KOPT-K1 (cell line): ENCODE results near the gene ZIC2.

ENCODE experiments used
- H3K27ac ChIP-seq: fragments of 200-600 bp; sonication (generic); 2 replicates; pipeline ENCODE4 v1.5.1; 2016; ENCODE audit warnings: antibody characterized with exemption, mild to moderate bottlenecking, low read depth, low read length; ENCODE audit not compliant: poor library complexity, severe bottlenecking
- H3K36me3 ChIP-seq: fragments of 200-600 bp; sonication (generic); 2 replicates; pipeline ENCODE4 v1.5.1; 2017; ENCODE audit warnings: antibody characterized with exemption, mild to moderate bottlenecking, low read length, moderate library complexity; ENCODE audit not compliant: insufficient read depth
- H3K9me3 ChIP-seq: fragments of 200-600 bp; sonication (generic); 2 replicates; pipeline ENCODE4 v1.5.1; 2017; ENCODE audit warnings: antibody characterized with exemption, low read length, mild to moderate bottlenecking; ENCODE audit not compliant: insufficient read depth, poor library complexity, severe bottlenecking

The ZIC2 gene

DNA sequence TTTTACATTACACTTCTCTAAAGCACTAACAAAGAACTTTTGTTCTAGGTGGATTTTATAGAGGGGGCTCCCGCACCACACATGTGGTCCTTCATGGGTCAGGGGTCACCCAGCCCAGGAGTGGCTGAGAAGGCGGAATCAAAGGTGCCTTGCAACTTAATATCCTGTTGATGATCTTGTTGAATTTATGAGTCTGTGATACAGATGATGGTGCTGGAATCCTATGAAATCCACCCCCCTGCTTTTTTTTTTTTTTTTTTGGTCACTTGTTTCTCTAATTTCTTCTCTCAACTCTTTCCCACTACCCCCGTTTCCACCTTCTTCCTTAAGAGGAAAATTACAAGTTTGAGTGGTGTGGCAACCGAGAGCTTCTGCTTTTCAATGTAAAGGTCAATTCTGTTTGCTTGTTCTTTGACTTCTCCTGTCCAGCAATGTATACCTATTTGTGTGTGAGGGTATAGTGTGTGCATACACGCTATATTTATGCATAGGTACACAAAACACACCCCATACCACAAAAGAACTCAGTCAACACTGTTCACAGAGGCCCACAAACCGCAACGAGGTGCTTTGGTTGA, 4.2 kb upstream of the ZIC2 start:
- Histone ChIP-seq H3K27ac (no peak overlapping the region), H3K36me3 (no peaks in the 10 kb centered on the region), H3K9me3 (peaks cover 2% of the 10 kb centered on the region)

DNA sequence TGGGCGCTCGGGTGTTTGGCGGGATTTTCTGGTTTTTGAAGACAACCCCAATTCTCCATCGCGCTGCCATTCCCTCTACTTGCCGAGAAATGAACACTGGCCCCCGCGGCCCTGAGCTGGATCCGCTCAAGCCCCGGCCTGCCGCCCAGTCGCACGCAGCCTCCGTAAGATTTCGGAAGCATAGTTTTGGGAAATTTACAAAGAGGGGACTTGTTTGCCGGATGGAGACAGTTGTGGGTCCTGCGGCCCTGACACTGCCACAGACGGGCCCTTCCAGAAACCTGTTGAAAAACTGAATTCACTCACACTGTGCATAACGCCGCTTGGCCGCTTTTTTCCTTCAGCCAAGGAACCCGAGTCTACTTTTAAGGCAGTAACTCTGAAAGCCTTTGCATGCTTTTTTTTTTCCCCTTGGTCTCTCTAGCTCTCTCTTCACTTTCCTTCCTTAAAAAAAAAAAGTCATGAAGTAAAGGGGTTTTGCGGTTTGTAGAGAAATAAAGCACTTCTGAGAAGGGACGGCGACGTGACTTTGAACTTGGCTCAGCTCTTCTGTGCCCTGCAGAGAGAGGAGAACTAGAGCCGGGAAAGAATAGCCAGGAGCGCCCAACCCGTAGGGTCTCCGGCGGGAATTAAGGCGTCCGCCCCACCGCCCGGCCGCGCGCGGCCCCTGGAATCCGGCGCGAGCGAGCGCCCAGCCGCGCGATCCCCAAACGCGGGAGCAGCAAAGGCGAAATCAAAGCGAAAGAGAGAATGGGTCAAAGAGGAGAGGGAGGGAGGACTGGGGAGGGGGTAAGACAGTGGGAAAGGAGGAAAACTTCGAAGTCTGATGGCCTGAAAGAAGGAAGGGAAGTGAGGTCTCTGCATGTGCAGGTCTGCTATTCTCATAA, 3.4 kb upstream of the ZIC2 start:
- no peak overlapping the region for H3K27ac ChIP-seq
- no peaks in the 10 kb centered on the region for H3K36me3 ChIP-seq
- H3K9me3 ChIP-seq, result peaks cover 9% of the 10 kb centered on the region

DNA sequence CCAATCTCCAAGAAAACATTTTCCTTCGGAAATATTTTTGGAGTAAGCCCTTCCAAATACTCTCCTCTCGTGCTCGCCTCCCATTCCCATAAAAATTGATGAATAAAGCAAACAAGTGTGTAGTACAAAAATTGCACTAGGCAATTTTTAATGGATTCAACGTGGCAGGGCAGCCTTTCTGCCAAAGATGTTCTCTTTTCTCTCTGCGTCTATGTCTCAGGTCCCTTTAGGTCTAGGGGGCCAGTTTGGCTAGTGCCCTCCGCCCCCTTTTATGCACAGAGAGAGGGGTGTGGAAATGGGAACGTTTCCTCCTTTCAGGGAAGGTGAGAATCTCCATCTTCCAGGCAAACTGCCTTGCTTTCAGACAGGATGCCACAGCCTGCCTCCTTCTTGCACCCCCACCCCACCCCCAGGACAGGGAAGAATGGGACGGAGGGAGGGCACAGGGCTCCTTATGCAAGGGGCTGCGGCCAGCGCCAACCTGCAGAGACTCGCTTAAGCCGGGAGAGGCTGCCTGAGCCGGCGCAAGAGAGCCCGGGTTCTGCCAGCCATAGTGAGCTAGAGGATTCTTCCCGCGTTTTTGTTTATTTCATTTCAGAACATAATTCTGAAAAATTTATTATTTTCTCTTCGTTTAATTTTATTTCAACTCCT, 2.7 kb upstream of the ZIC2 start:
- Histone ChIP-seq H3K27ac (no peak overlapping the region), H3K36me3 (no peaks in the 10 kb centered on the region), H3K9me3 (peaks cover 11% of the 10 kb centered on the region)

DNA sequence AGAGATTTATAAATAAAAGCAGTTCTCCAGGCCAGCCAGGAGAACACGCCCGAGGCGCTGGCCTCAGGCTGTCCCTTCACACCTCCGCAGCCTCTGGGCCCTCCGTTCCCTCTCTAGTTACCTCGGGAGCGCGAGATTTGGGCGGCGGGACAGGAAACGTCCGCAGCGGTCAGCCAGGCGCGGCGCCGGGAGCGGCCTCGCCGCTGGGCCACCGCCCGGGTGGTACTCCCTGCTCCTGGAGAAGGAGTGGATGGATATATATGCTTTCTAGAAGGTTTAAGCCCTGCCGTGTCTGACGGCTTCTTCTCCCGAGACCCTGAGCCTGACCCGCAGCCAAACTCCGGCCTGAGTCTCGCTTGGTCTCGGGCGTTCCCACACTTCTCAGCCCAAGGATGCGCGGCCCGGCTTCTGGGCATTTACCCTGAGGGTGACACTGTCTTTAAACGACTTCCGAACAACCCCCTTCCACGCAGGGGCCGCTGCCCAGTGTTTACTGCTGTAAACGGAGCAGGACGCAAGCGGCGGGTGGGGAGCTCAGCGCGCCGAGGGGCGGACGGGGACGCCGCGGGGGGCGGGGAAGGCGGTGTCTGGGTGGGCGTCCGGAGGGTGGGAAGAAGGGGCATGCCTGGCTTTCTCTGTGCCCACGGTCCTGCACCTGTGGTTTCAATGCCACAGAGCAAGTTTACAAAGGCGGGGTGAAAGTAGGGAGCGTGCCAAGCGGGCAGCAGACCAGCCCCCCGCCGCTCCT, 2.0 kb upstream of the ZIC2 start:
- Histone ChIP-seq H3K27ac (no peak overlapping the region), H3K9me3 (peaks cover 11% of the 10 kb centered on the region), H3K36me3 (no peaks in the 10 kb centered on the region)

DNA sequence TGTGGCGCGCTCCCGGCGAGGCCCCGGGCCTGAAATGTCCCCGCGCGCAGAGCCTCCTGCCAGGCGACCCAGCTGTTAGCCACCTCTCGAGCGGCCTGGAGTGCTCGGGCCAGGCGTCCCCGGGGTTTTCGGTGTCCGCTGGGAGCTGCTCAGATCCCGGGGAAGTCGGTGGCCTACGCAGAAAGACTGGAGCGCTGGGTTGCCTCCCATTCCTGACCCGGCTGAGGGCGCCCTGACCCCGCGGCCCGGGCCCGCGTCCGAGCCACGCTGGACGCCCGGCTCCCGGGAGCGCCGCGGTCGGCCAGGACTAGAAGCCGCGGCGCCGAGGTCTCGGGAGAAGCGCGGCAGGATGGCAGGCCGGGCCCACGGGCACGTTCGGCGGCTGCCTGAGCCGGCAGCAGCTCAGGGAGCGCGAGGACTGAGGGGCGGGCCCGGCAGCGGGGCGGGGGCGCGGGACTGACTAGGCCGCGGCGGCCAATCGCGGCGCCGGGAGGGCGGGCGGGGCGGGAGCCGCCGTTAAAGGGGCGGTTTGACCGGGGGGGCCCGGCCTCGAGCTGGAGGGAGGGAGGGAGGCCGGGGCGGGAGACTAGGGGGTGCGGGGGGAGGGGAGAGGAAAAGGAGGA, 1.3 kb upstream of the ZIC2 start:
- H3K9me3 ChIP-seq, result peaks cover 11% of the 10 kb centered on the region
- no peaks in the 10 kb centered on the region for H3K36me3 ChIP-seq
- H3K27ac ChIP-seq, result peak overlapping the region; percentile 13

DNA sequence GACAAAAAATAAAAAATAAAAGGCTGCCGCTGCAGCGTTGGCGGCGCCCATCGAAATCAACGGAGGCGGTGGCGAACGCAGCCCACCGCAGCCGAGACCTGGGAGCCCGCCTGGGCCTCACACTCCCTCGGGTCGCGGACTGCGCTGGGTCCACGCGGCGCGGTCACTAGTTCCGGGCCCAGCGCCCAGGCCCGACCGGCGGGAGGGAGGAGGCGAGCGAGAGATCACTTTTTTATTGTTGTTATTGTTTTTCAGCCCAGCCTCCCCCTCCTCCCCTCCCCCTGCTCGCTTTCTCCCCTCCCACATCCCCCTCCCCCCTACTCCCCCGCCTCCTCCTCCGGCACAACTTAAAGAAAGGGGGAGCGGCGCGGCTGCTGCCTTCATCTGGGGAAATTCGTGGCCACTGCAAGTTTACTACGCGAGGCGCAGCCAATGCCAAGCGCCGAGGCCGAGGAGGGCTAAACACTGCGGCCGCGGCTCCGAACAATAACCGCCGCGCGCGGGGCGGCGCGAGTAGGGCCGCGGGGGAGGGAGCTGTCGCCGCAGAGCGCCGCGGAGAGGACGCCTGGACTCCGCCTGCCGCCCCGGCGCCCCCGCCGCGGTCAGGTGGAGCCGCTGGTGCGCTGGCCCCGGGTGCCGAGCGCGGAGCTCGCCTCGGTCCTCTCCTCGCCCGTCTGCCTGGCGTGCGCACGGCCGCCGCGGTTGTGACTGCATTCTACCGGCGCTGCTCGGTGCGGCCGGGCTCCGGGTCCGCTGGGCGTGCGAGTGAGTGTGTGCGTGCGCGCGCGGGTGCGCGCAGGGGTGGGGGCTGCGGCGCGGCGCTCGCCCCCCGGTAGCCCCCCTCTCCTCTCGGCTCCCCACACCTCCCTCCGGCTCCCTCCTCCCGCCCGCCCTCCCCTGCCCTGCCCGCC, 505 bp upstream of the ZIC2 start:
- no peaks in the 10 kb centered on the region for H3K36me3 ChIP-seq
- peaks cover 11% of the 10 kb centered on the region for H3K9me3 ChIP-seq
- H3K27ac ChIP-seq, result peak overlapping the region; percentile 67

DNA sequence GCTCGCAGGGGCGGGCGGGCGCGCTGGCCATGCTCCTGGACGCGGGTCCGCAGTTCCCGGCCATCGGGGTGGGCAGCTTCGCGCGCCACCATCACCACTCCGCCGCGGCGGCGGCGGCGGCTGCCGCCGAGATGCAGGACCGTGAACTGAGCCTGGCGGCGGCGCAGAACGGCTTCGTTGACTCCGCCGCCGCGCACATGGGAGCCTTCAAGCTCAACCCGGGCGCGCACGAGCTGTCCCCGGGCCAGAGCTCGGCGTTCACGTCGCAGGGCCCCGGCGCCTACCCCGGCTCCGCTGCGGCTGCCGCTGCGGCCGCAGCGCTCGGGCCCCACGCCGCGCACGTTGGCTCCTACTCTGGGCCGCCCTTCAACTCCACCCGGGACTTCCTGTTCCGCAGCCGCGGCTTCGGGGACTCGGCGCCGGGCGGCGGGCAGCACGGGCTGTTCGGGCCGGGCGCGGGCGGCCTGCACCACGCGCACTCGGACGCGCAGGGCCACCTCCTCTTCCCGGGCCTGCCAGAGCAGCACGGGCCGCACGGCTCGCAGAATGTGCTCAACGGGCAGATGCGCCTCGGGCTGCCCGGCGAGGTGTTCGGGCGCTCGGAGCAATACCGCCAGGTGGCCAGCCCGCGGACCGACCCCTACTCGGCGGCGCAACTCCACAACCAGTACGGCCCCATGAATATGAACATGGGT, 599 bp downstream of the ZIC2 start:
- Histone ChIP-seq H3K27ac (no peak overlapping the region), H3K36me3 (no peaks in the 10 kb centered on the region), H3K9me3 (peaks cover 11% of the 10 kb centered on the region)

DNA sequence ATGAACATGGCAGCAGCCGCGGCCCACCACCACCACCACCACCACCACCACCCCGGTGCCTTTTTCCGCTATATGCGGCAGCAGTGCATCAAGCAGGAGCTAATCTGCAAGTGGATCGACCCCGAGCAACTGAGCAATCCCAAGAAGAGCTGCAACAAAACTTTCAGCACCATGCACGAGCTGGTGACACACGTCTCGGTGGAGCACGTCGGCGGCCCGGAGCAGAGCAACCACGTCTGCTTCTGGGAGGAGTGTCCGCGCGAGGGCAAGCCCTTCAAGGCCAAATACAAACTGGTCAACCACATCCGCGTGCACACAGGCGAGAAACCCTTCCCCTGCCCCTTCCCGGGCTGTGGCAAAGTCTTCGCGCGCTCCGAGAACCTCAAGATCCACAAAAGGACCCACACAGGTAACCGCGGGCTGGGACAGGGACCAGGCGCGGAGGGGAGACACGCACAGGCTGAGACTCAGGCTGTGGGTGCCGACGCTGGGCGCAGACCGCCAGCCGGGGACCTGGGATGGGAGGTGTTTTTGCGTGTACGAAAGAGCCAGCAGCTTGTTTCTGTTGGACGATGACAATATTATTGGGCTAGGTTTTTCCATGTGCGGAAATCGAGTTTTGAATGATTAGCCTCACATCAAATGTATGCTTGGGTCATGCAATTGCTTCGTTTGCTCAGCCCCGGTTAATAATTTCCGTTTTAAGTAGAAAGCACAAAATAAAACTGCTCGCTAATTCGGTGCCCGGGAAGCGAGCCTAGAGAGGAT, 1.3 kb downstream of the ZIC2 start:
- Histone ChIP-seq H3K36me3 (no peaks in the 10 kb centered on the region), H3K27ac (no peak overlapping the region), H3K9me3 (peaks cover 11% of the 10 kb centered on the region)

DNA sequence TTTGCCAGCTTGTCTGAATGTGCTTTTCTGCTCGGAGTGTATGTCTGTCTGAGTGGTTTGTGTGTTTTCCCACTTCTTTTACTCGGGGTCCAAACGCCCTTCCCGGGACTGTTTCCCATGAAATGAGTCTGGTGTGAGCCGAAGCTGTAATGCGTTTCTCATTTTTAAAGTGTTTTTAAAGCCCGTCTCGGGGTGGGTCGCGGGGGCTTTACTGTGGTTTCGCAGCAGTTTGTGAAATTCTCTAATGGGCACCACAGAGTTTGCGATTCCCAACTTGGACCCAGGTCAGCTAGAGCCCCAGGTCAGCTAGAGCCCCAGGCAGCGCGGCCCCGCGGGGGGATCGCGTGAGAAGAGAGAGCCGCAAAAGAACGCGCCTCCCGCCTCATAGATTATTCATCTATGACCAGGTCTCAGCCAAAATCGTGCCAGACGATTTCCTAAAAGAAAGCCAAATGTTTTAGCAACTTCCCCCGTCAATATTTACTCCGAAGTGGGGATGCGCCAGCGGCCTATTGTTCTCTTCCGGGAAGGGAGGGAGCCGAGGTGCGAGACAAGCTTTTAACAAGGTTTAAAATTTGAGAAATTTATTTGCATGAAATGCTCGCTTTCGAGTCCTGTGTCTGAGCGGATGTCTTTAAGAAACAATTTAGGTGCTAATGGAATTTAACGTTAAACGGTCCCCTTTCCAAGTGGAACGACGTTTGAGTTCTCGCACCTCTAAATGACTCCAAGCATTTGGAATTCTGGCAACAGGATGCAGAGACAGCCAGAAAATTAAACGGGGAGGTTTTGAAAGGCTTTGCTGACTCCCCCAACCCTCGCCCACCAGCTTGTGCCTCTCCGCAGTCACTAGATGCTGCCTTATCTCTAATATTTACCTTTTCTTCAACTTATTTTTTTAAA, 2.2 kb downstream of the ZIC2 start:
- Histone ChIP-seq H3K9me3 (peaks cover 11% of the 10 kb centered on the region), H3K27ac (no peak overlapping the region), H3K36me3 (no peaks in the 10 kb centered on the region)

DNA sequence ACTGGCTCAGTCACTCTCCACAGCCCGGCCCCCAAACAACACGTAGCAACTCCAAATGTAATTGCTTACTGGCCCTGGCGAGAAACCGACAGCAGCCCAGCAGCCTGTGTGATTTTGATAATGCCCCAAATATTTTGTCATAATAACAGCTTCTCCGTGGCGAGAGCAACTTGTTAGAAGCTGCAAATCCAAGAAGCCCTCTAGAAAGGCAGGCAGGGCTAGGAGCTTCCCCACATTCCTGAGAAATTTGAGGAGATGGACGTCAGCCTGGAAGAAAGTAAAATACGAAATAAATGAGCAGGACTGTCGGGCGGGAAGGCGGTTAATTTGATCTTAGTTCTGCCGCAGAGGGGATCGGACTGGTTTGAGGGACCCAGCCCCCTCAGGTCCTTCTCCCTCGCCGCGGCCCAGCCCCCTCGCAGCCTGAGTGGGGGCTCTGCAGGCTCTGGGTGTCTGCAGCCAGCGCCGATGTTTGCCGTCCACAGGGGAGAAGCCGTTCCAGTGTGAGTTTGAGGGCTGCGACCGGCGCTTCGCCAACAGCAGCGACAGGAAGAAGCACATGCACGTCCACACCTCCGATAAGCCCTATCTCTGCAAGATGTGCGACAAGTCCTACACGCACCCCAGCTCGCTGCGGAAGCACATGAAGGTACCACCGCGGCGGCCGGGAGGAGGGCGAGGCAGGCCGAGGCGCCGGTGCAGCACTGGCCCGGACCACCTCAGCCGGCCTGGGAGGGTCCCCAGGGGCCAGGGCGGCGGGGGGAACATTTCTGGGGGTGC, 3.1 kb downstream of the ZIC2 start:
- Histone ChIP-seq H3K27ac (no peak overlapping the region), H3K9me3 (peaks cover 11% of the 10 kb centered on the region), H3K36me3 (no peaks in the 10 kb centered on the region)

DNA sequence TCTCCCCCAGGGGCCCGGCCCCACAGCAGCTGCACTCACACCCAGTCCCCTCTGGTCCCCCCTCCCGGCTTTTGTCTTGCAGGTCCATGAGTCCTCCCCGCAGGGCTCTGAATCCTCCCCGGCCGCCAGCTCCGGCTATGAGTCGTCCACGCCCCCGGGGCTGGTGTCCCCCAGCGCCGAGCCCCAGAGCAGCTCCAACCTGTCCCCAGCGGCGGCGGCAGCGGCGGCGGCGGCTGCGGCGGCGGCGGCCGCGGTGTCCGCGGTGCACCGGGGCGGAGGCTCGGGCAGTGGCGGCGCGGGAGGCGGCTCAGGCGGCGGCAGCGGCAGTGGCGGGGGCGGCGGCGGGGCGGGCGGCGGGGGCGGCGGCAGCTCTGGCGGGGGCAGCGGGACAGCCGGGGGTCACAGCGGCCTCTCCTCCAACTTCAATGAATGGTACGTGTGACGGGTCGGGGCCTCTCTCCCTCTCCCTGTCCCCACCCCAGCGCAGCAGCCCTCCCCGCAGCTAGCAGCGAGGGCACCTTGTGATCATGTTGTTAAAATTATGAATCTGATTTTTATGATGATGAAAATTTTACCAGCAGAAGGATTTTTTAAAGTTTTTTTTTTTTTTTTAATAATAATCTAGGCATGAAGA, 3.8 kb downstream of the ZIC2 start:
- no peak overlapping the region for H3K27ac ChIP-seq
- H3K36me3 ChIP-seq, result no peaks in the 10 kb centered on the region
- H3K9me3 ChIP-seq, result peaks cover 11% of the 10 kb centered on the region
